Stimulated activated CD4-positive, alpha-beta T cell treated with anti-CD3 and anti-CD28 coated beads, TNF-alpha, amount 100 ng/mL, for 4 hours (primary cell): Measurements from ENCODE around the gene ADAM33.

Source experiments
- DNase-seq, 3 experiments: peaks; one replicate each; pipeline ENCODE4 v3.0.0-alpha.2; 2020; ENCODE audit warnings: low read depth in 3 of 3

Gene ADAM33

DNA sequence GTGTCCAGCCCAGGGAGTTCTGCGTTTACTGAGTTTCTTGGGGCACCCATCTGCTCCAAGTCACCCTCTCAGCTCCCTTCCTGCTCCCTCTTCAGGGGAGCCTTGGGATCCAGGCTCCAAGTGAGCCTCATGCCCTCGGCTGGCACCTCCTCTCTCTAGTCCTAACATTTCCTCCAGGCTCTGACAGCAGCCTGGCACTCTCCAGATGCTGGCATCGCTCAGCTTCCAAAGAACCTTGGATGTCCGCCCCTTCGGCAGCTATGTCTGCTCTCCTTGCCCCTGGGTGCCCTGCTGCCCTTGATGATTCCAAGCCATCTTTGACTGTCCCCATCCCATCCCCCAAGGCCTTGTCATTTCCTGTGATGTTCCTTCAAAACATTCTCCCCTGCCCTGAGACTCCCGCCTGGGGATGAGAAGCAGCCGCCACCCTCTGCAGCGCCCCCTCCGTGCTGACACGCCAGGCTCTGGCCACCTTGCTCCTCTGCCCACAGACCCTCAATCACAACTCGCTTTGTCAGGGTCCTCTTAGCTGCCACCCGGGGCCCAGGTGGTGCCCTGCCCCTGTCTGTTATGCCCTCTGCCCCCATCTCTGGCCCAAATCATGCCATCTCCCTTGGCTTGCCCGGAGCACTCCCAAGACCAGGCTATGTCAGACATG is 12.0 kb downstream of the ADAM33 start:
- no peak for DNase-seq

DNA sequence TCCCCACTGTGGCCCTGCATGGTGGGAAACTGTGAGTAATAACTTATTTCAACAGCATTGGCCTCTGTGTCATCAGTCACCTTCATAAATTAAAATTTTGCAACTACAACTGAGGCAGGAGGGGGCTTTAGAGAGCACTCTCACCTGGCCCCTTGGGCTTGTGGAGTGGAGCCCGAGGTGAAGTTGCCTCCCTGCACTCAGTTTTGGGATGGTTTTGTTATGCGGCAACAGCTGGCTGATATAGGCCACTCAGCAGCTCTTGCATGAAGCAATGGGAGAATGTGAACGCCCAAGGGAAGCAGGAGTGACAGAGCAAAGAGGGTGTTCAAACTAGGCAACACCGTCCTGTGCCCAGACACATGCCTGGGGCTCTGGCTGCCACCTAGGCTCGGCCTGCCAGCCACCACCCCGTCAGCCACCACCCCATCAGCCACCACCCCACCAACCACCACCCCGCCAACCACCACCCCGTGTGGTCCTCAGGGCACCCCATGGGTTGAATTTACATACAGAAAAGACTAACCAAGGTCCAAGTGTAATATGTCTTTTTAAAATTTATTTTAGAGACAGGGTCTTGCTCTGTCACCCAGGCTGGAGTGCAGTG is 14.3 kb downstream of the ADAM33 start:
- no peak for DNase-seq

DNA sequence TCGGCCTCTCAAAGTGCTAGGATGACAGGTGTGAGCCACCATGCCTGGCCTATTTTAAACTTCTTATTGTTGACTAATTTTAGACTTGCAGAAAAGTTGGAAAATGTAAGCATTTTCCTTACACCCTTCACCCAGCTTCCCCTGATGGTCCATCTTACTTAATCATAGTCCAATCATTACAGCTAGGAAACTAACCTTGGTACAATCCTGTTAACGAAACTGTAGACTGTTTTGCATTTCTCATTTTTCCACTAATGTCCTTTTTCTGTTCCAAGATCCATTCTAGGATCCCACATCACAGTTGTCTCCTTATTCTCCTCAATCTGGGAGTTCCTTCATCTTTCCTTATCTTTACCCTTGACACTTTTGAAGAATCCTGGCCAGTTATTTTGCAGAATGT is 18.0 kb downstream of the ADAM33 start:
- DNase-seq: no peak

DNA sequence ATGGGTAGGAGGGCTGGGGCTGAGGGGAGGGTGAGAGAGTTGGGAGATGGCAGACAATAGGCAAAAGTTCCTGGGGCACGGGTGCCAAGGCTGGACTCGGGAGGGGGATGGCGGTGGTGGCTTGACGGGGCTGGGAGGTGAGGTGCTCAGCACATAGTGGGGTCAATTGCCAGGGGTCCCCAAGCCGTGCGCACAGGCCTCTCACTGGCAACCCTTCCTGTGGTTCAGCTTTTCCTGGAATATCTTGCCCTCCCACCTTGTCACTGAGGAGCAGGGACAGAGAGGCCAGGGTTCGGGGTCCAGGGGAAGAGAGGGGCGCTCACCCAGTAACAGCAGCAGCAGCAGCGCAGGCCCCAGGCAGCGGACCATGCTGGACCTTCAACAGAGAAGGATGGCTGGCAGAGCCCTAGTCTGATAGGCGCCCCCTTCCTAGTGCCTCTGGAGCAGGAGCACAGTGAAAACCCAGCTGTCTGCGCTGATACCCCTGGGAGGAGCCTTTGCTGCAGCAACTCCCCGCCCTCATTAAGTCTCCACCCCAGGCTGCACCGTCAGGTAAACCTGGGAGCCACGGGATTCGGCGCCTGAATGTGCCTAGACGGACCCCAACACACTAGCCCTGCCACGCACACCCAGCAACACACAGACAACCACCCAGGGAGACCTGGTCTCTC is 18.6 kb downstream of the ADAM33 start, which contains the start of gene GFRA4:
Gene GFRA4, minus strand, starts transcription at position 369 of the 671 bp plus-strand sequence. Its CDS starts 0 bp downstream, at position 369.
- DNase-seq: no peak

DNA sequence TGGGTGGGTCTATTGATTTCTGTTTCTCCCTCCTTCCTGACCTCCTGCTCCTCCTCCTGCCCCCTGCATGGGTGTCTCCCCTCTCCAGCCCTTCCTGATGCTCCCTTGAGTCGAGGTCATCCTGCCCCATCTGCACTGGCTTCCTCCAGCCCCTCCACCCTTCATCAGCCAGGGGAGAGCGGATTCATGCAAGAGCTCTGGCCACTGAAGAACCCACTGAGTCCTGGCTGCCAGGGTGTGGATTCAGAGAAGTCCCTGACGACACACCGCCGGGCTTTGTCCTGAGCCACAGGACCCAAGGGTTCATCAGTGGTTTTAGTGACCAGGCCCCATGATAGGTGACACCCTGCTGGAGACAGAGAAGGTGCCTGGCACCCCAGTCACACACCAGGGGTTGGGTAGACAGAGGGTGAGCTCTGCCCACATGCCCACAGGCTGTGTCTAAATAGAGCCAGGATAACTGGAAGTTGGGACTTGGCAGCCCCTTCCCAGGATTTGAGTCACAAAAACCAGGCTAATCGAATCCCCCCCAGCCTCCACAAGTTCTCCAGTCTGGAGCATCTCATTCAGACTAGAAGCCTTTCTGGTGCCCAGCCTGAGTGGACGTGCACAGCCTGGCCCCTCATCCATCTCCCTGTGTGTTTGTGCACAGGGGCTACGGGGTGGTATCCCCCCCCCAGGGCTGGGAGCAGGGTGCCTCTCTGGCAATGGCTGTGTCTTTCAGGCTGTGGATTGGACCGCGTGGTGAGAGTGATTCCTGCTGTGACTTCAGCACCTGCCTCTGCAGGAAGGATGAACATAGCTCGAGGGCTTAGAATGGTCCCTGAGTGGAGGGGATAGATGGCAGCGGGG is 19.8 kb downstream of the ADAM33 start:
- no peak for DNase-seq

DNA sequence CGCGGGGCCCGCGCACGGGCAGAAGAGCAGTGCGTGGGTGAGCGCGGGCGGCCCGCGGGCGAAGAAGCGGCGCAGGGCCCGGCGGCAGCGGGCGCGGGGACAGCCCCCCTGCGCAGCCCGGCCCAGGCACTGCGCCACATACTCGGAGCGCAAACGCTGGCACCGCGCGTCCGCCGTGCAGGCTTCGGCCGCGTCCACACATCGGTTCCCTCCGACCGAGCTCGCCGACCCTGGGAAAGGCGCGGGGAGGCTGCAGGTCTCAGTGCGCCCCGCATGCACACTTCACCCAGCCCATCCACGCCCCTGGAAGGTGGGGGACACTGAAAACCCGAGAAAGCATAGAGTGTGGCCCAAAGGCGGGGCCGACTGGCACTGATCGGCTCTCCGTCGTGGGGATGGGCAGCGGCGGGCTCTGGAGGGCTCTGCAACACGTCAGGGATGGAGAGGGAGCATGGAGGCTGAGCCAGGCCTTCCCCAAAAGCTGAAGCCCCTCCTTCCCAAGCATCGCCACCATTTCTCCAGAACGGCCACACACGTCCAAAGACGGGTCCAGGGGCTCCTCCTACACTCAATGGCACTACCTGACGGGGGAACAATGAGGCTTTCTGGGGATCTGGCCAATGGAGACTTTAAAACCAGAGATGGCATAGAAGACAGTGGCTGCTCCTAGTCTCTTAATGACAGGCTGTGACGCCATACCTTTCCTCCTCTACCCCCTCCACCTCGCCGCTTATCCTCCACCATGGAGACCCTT is 20.6 kb downstream of the ADAM33 start:
- no peak for DNase-seq

DNA sequence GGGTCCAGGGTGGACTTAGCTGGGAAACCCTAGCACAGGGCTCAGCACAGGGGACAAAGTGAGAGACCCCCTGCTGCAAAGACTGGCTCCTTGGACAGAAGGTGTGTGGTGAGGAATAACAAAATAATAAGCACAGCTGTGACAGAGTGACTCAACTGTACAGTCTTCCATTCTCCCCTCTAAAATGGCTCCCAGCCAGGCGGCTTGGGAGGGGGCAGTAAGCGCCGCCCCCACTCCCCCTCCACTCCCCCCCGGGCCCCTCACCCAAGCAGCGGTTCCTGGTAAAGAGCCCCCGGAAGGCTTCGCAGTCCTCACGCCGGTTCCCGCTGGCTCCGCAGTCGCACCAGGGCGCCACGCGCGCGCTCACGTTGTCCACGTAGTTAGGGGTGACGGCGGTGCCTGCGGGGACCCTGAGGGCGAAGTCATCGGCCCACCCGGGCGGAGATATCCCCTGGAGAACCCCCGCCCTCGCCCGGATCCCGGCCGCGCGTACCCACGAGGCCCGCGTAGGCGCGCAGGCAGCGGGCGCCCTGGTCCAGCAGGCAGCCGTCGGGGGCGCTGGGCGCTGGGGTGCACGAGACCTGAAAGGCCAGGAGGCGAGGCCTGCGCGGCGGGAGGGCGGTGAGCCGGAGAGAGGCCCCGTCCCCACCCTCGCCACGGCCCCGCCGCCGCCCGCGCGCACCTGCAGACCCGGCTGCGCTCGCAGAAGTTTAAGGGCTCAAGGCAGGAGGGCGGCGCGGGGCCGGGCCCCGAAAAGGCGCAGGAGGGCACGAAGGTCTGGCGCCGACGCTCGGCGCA is 21.3 kb downstream of the ADAM33 start:
- DNase-seq: no peak

DNA sequence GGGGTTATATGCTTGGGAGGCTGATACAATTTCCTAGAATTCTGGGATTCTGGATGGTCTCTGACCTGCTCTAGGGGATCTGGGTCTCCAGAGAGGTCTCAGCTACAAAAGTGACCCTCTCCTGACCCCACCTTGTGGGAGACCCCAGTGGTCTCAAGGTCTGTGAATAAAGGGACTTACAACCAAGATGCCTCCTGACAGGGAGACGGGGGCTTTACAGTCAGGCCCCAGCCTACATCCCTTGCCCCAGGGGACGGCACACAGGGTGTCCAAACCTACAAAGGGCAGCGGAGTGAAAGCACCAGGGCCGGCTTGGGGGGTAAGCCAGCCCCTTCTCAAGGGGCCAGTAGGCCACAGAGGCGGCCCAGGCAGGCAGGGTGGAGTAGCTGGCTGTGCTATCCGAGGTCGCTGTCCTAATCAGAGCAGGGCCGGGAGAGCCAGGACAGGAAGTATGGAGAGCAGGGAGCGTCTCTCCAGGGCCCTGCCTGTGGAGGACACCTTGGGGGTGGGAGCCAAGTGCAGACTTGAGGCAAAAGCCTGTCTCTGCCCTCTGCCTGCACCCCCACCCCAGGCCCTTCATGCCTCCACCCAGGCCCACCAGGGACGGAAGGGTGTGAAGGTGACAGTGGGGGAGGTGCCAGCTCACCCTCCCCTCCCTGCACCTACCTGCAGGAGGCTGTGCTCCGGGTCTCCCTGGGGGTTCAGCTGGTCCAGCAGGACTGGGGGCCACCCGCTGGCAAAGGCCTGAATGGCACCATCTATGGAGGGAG is 22.1 kb downstream of the ADAM33 start:
- no peak for DNase-seq

DNA sequence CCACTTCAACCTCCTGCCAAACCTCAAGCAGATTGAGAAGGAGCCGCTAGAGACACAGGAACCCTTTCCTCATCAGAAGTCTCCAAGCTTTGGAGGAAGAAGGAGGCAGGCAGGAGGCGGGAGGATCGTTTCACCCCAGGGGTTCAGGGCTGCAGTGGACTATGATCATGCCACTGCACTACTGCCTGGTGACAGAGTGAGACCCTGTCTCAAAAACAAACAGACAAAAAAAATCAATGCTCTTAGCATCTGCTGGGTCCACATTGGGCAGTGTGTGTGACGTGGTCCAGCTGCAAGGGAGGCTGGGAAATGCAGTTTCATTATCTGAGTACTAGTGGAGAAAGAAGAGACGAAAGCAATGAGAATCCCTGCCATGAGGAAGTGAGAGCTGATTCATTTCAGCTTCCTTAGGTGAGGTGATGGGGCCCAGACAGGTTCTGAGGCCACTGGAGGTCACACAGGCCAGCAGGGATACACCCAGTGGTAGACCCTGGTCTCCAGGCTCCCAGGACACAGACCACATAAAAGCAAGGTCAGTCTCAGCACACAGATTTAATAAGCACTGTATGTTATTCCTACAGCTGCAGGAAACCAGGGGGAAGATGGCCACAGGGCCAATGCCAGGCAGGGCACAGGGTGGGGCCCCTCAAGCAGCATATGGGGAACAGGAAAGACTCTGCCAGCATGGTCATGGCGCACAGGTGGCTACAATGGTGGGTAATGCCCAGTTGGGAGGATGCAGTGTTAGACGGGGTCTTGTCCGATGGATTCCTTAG is 22.9 kb downstream of the ADAM33 start:
- DNase-seq: no peak

DNA sequence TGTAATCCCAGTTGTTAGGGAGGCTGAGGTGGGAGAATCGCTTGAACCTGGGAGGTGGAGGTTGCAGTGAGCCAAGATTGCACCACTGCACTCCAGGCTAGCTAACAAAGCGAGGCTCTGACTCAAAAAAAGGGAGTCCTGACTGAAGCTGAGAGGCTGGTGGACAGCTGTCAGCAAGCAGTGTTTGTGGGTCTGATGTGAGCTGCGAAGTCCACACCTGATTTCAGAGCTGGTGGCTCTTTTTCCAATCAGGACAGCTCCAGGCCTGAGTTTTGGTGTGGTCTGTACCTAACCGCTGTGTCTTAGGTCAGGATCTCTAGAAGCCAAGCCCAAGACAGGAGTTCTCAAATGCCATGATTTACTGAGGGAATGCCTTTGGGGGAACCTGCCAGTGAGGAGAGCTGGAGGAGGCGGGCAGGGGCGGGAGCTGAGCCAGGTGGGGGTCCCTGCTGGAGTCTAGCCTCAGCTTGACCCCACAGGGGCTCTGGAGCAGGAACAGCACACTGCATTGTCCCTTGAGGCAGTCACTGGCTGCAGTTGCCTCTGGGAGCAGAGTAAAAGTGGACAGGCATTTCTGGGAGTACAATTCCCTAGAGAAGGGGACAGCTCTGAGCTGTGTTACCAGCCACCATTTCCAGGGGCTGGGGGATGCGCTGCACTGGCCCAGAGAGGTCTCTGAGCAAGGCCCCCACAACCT is 23.6 kb downstream of the ADAM33 start:
- no peak for DNase-seq

DNA sequence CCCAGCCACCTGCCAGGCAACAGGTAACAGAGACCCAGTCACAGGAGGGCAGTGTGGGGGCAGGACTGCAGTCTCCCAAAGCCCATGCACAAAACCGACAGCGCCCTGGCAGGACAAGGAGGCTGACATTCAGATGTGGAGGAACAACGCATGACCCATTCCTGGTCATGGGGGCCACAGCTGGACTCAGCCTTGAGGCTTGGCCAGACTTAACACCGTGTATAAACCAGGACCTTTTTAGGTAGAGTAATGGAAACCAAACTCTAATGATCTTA is 26.7 kb downstream of the ADAM33 start:
- DNase-seq: no peak

DNA sequence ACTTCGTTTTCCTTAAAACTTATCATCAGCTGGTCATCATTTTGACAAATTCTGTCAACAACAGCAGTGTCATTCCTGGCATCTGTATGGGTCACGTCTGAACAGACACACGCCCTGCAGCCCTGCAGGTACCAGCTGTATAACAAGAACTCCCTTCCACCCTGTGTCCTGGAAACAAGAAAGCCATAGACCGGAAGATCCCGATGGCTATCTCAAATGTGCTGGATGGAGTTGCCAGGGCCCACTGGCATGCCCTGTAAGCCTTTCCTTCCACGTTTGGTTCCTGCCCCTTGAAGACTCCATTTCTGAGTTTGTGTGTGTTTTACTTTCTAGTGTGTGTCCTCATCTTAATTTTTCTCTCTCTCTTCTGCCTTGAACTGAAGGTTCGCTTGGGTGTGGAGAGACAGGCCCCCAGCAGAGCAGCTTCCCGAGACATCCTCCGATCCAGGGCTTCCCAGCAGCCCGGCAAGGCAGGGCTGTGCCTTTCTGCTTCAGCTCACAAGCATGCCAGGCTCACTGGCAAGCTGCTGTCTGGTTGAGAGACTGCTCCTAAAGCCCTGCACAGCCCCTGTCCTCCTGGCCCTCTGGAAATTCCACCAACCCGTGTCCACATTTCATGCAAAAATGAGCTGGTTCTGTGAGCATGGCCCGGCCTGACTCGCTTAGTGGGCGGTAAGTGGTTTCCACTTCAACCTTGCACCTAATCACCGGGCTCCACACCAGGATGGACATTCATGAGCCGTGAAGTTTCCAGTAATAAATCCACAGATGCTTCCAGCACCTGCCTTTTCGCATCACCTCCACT is 27.3 kb downstream of the ADAM33 start:
- DNase-seq: no peak

DNA sequence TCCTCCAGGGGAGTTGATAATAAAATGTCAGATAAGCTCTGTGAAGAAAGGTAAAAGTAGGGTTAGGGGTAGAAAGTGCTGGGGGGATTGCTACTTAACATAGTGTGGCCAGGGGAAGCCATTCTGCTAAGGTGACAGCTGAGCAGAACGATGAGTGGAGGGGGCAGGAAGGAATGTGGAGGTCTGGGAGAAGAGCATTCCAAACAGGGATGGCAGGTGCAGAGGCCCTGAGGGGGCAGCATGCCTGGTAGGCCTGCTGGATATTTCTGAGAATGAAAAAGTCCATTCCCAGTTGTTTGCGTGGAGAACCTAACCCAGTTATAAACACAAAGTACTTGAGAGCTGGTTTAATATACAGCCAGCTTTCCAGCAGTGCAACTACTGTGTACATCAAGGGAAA is 27.9 kb downstream of the ADAM33 start:
- no peak for DNase-seq

DNA sequence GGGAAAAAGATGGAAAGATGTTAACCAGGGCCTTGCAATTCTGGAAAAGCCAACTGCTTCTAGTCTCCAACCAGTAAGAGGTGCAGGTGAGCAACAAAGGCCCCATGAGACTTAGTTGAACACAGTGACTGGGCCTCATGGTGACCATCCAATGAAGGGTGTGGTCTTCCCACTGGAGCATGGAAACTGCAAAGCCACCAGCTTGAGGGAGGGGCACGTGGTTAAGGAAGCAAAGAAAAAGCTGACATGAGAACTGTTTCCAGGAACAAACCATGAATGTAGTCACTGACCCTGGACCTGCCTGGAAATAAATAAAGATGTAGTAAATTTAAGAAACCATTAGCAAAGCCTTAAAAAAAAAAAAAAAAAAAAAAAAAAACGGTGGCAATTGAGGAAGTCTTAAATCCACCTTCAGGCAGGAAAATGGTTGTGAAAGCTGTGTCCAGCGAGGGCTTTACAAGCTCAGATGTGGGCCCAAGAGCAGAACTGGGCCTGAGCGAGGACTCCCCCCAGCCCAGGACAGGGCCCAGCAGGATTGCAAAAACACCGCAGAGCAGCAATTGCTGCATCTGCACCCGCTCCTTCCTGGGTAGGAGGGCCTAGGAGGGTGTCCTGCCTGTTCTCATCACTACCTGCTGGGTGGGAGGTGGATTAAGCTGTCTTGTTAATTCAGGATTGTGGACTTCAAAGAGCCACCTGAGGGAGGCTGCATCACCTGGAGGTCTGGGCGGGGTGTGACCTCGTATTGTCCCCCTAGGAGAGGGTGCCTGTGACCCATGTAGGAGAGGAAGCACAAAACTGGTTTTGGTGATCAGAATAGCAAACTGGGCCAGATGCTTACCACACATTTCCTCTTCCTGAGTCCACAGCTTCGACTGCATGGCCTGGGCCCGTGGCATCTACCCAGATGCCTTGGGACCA is 28.9 kb downstream of the ADAM33 start:
- no peak for DNase-seq

DNA sequence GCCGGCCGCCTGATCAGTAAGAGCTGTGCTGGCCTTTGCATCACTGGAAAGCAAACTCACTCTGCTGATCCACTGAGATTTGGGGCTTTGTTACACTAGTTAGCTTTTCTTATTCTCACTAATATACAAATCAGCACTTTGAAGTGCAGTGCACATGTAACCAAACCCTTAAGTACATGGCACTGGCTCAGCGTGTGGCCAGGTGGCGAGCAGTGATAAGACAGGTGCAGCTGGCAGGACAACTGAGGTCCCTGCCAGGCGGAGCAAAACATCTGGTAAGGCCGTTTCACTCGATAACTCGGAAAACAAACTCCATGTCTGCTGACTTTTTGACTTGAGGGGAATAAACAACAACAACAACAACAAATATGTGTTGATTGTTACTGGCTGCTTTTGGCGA is 29.6 kb downstream of the ADAM33 start:
- no peak for DNase-seq

DNA sequence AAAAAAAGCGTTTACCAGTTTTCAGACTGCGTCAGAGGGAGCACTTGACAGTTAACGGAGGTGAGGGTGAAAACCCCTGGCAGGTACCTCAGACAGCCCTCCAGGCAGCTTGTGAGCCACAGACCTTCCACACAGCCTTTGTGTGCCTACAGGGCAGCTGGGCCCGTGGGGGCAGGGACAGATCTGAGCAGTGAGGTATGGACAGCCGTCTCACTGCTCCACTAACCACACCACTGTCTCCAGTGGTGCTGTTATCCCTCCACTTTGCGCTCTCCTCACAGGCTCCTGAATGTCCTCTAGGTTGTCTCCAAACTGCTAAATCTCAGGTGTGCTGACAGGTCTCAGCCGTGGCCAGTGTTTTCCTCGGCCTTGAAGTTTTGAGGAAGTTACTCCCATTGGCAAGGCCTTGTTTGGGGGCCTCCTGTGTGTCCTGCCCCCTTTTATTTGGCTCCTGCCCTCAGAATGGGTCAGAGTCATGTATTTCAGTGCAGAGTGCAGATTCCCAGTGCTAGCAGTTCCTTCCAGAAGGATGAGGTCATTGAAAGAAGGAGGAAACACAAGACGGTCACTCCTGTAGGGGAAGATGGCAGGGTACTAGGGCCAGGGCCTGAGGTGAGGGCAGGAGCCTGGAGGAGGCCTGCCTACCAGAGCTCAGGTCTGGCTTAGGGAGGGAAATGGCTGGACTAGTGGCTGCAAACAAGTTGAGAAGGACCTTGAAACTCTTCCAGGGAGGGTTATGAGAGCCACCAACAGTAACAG is 30.4 kb downstream of the ADAM33 start:
- no peak for DNase-seq
